HL-60 (cell line): ENCODE results near the gene MECR.

Experiments used
- CTCF ChIP-seq: IDR thresholded peaks from one replicate; pipeline ENCODE4 v1.5.1; 2011; ENCODE audit warnings: low read length, control low read depth, inconsistent platforms; ENCODE audit not compliant: insufficient read depth
- GABPA ChIP-seq: IDR thresholded peaks from 2 replicates; pipeline ENCODE4 v1.6.1; 2012; ENCODE audit warnings: low read depth
- POLR2AphosphoS5 ChIP-seq: IDR thresholded peaks from 2 replicates; pipeline ENCODE4 v1.6.1; 2012; ENCODE audit warnings: low read depth

DNA sequence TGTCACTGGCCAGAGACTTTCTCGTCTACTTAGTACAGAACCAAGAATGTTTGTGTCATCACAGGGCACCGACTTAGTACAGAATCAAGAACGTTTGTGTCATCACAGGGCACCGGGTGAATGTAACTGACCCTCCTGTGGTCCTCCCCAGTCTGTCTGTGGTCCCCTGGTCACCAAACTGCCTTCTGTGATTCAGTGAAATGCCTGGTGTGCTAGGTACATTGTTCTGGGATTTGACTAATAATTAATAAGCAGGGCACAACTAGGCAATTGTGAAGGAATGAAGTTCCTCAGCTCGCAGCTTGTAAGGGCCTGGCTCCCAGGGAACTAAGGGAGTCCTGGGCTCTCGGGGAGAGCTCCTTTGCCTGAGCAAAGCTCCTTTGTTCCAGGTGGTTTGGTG, 7.2 kb downstream of the MECR start:
- TF ChIP-seq POLR2AphosphoS5 (no peak), CTCF (no peak), GABPA (no peak)
